ENCODE measurements around the gene KIAA1671. TPM values are rescaled to one million over a fixed set of nuclear protein-coding genes. Genes with fewer than 3 reads are reported as not detected.

The KIAA1671 gene
- polyA plus RNA-seq, 3 donors, result not detected

GRCh38 chr22:25161017-25161915 is 208.8 kb downstream of the KIAA1671 start:
- Histone ChIP-seq H3K9me3 (replicated peaks in 1 of 2; ENCODE audit: control insufficient read depth in 1 of 2, insufficient read depth in 1 of 2, low read length in 2 of 2) (no peaks in the 10 kb centered on the region), H3K36me3 (replicated peaks in 1 of 2; ENCODE audit: control insufficient read depth in 1 of 2, insufficient read depth in 2 of 2, low read length in 2 of 2) (no peaks in the 10 kb centered on the region), H3K79me2 (ENCODE audit: insufficient read depth, low read length) (no peaks in the 10 kb centered on the region), H3K4me1 (ENCODE audit: control insufficient read depth in 1 of 2, insufficient read depth in 2 of 2, low read length in 2 of 2) (no peaks in the 10 kb centered on the region), H3K9ac (ENCODE audit: insufficient read depth, low read length, poor library complexity, severe bottlenecking) (no peak overlapping the region), H2AFZ (ENCODE audit: insufficient read depth, low read depth, low read length, poor library complexity, severe bottlenecking) (no peak overlapping the region), H3K4me3 (replicated peaks in 1 of 3; ENCODE audit: low read depth in 2 of 3, low read length in 3 of 3) (no peak overlapping the region), H4K20me1 (ENCODE audit: insufficient read depth, low read length) (no peaks in the 10 kb centered on the region), H3K4me2 (replicated peaks; ENCODE audit: extremely low read depth, low read length, poor library complexity, severe bottlenecking) (no peak overlapping the region), H3K27me3 (ENCODE audit: control insufficient read depth in 2 of 2, insufficient read depth in 2 of 2, low read length in 2 of 2) (no peaks in the 10 kb centered on the region), H3K27ac (ENCODE audit: low read depth in 1 of 2, low read length in 2 of 2) (no peak overlapping the region)
- TF ChIP-seq, protein P1, sequence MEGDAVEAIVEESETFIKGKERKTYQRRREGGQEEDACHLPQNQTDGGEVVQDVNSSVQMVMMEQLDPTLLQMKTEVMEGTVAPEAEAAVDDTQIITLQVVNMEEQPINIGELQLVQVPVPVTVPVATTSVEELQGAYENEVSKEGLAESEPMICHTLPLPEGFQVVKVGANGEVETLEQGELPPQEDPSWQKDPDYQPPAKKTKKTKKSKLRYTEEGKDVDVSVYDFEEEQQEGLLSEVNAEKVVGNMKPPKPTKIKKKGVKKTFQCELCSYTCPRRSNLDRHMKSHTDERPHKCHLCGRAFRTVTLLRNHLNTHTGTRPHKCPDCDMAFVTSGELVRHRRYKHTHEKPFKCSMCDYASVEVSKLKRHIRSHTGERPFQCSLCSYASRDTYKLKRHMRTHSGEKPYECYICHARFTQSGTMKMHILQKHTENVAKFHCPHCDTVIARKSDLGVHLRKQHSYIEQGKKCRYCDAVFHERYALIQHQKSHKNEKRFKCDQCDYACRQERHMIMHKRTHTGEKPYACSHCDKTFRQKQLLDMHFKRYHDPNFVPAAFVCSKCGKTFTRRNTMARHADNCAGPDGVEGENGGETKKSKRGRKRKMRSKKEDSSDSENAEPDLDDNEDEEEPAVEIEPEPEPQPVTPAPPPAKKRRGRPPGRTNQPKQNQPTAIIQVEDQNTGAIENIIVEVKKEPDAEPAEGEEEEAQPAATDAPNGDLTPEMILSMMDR (IDR thresholded peaks at IDR 0.05), result no peak
- Mint-ChIP-seq H3K4me1 (no peaks in the 10 kb centered on the region), H3K36me3 (no peaks in the 10 kb centered on the region), H3K4me3 (no peak overlapping the region), H3K27ac (no peak overlapping the region), H3K27me3 (ENCODE audit: low read depth in 3 of 3) (peaks cover 0 to 5% (median 3%) of the 10 kb centered on the region in 3 donors), H3K9me3 (no peaks in the 10 kb centered on the region)
- DNase-seq, result no peak
- intact Hi-C loops (cut with micrococcal nuclease), result no loop called here
- WGBS (ENCODE audit: insufficient coverage), result 92% methylated on average over 11 of the region's 14 CpGs

DNA sequence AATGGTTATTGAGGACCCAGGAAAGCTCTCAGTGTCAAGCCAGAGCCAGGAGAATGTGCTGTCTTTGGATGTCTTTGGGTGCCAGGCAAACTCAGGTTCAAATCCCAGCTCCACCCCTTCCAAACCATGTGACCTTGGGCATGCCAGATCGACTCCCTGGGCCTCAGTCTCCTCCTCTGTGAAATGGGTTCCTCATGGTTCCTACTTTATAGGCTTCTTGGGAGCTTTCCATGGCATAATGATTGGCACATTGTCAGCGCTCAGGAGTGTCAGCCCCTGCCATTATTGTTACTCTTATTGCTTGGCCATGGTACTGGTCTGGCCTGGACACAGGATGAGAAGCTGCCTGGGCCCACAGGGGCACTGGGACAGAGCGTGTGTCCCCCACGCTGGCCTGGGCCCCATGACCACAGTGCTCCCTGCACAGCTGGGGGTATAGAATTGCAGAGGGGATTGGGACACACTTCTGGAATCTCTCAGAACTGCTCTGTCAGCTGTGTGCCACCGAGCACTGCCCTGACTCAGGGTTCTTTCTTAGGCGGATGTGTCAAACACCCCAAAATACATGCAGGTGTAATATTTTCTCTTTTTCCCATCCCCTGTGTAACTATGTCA is 209.5 kb downstream of the KIAA1671 start:
- Histone ChIP-seq H3K4me1 (ENCODE audit: control insufficient read depth in 1 of 2, insufficient read depth in 2 of 2, low read length in 2 of 2) (no peaks in the 10 kb centered on the region), H3K27me3 (ENCODE audit: control insufficient read depth in 2 of 2, insufficient read depth in 2 of 2, low read length in 2 of 2) (no peaks in the 10 kb centered on the region), H2AFZ (ENCODE audit: insufficient read depth, low read depth, low read length, poor library complexity, severe bottlenecking) (no peak overlapping the region), H3K9ac (ENCODE audit: insufficient read depth, low read length, poor library complexity, severe bottlenecking) (no peak overlapping the region), H3K36me3 (replicated peaks in 1 of 2; ENCODE audit: control insufficient read depth in 1 of 2, insufficient read depth in 2 of 2, low read length in 2 of 2) (no peaks in the 10 kb centered on the region), H4K20me1 (ENCODE audit: insufficient read depth, low read length) (no peaks in the 10 kb centered on the region), H3K27ac (ENCODE audit: low read depth in 1 of 2, low read length in 2 of 2) (no peak overlapping the region), H3K4me2 (replicated peaks; ENCODE audit: extremely low read depth, low read length, poor library complexity, severe bottlenecking) (no peak overlapping the region), H3K79me2 (ENCODE audit: insufficient read depth, low read length) (no peaks in the 10 kb centered on the region), H3K9me3 (replicated peaks in 1 of 2; ENCODE audit: control insufficient read depth in 1 of 2, insufficient read depth in 1 of 2, low read length in 2 of 2) (no peaks in the 10 kb centered on the region), H3K4me3 (replicated peaks in 1 of 3; ENCODE audit: low read depth in 2 of 3, low read length in 3 of 3) (no peak overlapping the region)
- TF ChIP-seq, protein P1 (IDR thresholded peaks at IDR 0.05), result no peak
- H3K36me3 Mint-ChIP-seq, result no peaks in the 10 kb centered on the region
- H3K4me1 Mint-ChIP-seq, result no peaks in the 10 kb centered on the region
- H3K27ac Mint-ChIP-seq, result no peak overlapping the region
- no peaks in the 10 kb centered on the region for H3K9me3 Mint-ChIP-seq
- H3K4me3 Mint-ChIP-seq, result no peak overlapping the region
- intact Hi-C loops (cut with micrococcal nuclease), result no loop called here
- WGBS (ENCODE audit: insufficient coverage), result 75% methylated on average over 2 of the region's 6 CpGs
- DNase-seq, result no peak
- H3K27me3 Mint-ChIP-seq (ENCODE audit: low read depth in 3 of 3), result peaks cover 0 to 5% (median 3%) of the 10 kb centered on the region in 3 donors

All from CD14-positive monocyte (primary cell).